Progenitor cell of endocrine pancreas (in vitro differentiated cells): ENCODE measurements around the gene DISP3. TPM values are rescaled to one million over a fixed set of nuclear protein-coding genes. Genes with fewer than 3 reads are reported as not detected.

Source experiments
- DNase-seq: peaks from one replicate; pipeline ENCODE4 v3.0.0; 2021; ENCODE audit warnings: low spot score; ENCODE audit not compliant: unreplicated experiment
- H3K27ac Mint-ChIP-seq: 2 replicates; pipeline ENCODE4 v1.8.0; 2021; ENCODE audit warnings: mild to moderate bottlenecking, moderate library complexity, mixed read lengths
- H3K27me3 Mint-ChIP-seq: 2 replicates; pipeline ENCODE4 v1.8.0; 2021; ENCODE audit warnings: mixed read lengths
- H3K36me3 Mint-ChIP-seq: 2 replicates; pipeline ENCODE4 v1.8.0; 2022; ENCODE audit warnings: mixed read lengths; ENCODE audit not compliant: insufficient read depth
- H3K4me1 Mint-ChIP-seq: 2 replicates; pipeline ENCODE4 v1.8.0; 2021; ENCODE audit warnings: low read depth, mixed read lengths
- H3K4me3 Mint-ChIP-seq: 2 replicates; pipeline ENCODE4 v1.8.0; 2021; ENCODE audit warnings: low read depth, mild to moderate bottlenecking, moderate library complexity, mixed read lengths
- H3K9me3 Mint-ChIP-seq: 2 replicates; pipeline ENCODE4 v1.8.0; 2021; ENCODE audit warnings: low read depth, mixed read lengths
- total RNA-seq: library from RNA; stranded (reverse); gene quantifications from 2 replicates; pipeline ENCODE4 v1.2.1, GENCODE V29; 2021
- TF ChIP-seq, protein P1 (sequence below): fragments of 200-600 bp; sonication (generic); IDR thresholded peaks from one replicate; pipeline ENCODE4 v1.5.0; 2021; ENCODE audit warnings: antibody characterized with exemption, mild to moderate bottlenecking; ENCODE audit not compliant: unreplicated experiment

DISP3 gene
- total RNA-seq, 1 donor from 2014 or later = 5.4 TPM

DNA sequence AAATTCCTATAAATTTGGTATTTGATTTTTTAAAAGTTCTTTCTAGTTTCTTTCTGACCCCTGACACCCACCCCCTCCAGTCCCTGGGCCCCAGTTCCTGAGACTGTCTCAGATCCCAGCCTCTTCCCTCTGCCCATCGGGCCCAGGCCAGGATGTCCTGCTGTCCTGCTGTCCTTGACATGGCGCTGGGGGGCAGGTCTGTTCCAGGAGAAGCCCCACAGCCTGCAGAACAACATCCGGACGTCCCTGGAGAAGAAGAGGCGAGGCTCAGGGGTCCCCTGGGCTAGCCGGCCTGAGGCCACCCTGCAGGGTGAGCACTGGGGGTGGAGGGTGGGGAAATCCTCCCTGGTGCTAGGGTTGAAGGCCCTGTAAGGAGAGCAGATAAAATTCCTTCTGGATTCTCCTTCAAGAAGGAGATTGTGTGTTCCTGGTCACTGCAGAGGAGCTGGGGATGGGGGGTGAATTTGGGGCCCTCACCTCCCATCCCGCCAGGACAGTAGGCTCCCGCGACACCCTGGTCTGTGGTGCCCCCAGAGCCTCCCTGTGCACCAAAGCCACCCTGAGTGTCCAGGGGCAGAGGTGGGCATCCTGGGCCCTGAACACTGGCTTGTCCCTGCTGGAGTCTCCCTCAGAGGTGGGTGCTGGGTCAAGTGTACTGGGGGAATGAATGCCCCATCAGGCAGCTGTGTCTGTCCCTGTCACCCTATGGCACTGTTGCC is 45.0 kb downstream of the DISP3 start:
- Mint-ChIP-seq H3K27me3 (no peaks in the 10 kb centered on the region), H3K9me3 (no peaks in the 10 kb centered on the region), H3K4me1 (no peaks in the 10 kb centered on the region), H3K36me3 (no peaks in the 10 kb centered on the region), H3K4me3 (no peak overlapping the region), H3K27ac (no peak overlapping the region)
- DNase-seq = no peak
- TF ChIP-seq, protein P1, sequence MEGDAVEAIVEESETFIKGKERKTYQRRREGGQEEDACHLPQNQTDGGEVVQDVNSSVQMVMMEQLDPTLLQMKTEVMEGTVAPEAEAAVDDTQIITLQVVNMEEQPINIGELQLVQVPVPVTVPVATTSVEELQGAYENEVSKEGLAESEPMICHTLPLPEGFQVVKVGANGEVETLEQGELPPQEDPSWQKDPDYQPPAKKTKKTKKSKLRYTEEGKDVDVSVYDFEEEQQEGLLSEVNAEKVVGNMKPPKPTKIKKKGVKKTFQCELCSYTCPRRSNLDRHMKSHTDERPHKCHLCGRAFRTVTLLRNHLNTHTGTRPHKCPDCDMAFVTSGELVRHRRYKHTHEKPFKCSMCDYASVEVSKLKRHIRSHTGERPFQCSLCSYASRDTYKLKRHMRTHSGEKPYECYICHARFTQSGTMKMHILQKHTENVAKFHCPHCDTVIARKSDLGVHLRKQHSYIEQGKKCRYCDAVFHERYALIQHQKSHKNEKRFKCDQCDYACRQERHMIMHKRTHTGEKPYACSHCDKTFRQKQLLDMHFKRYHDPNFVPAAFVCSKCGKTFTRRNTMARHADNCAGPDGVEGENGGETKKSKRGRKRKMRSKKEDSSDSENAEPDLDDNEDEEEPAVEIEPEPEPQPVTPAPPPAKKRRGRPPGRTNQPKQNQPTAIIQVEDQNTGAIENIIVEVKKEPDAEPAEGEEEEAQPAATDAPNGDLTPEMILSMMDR = no peak

DNA sequence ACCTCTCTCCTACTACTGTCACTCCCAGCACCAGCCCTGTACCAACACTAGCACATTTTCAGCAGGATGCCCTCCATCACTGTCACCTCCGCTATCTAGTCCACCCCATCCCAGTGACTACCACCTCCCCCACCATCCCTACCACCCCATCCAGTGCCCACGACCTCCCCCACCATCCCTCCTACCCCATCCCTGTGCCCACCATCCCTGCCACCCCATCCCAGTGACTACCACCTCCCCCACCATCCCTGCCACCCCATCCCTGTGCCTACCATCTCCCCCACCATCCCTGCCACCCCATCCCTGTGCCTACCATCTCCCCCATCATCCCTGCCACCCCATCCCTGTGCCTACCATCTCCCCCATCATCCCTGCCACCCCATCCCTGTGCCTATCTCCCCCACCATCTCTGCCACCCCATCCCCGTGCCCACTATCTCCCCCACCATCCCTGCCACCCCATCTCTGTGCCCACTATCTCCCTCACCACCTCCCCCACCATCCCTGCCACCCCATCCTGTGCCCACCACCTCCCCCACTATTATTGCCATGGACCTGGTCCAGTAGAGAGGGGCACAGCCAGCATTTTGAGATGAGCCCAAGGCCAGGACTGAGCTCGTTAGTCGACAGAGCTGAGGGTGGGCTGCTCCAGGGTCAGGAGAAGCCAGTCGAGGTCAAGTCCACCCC is 45.7 kb downstream of the DISP3 start:
- no peak for DNase-seq
- no peaks in the 10 kb centered on the region for H3K27me3 Mint-ChIP-seq
- H3K9me3 Mint-ChIP-seq = no peaks in the 10 kb centered on the region
- H3K4me1 Mint-ChIP-seq = no peaks in the 10 kb centered on the region
- TF ChIP-seq, protein P1 = no peak
- H3K27ac Mint-ChIP-seq = no peak overlapping the region
- H3K4me3 Mint-ChIP-seq = no peak overlapping the region
- H3K36me3 Mint-ChIP-seq = no peaks in the 10 kb centered on the region

DNA sequence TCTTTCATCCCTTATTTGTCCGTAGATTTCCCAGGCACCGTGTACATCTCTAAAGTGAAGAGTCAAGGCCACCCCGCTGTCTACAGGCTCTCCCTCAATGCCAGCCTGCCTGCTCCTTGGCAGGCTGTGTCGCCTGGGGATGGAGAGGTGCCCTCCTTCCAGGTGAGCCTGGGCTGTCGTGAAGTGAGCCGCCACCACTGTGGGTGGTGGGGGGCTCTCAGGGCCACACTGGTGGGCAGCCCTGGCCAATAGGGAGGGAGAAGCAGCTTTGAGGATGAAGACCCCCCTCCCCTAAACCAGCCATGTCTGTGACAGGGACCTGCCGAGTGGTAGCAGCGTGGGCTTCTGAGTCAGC is 46.2 kb downstream of the DISP3 start:
- H3K27me3 Mint-ChIP-seq = no peaks in the 10 kb centered on the region
- H3K36me3 Mint-ChIP-seq = no peaks in the 10 kb centered on the region
- H3K4me1 Mint-ChIP-seq = no peaks in the 10 kb centered on the region
- TF ChIP-seq, protein P1 = no peak
- H3K9me3 Mint-ChIP-seq = no peaks in the 10 kb centered on the region
- H3K4me3 Mint-ChIP-seq = no peak overlapping the region
- no peak overlapping the region for H3K27ac Mint-ChIP-seq
- no peak for DNase-seq

DNA sequence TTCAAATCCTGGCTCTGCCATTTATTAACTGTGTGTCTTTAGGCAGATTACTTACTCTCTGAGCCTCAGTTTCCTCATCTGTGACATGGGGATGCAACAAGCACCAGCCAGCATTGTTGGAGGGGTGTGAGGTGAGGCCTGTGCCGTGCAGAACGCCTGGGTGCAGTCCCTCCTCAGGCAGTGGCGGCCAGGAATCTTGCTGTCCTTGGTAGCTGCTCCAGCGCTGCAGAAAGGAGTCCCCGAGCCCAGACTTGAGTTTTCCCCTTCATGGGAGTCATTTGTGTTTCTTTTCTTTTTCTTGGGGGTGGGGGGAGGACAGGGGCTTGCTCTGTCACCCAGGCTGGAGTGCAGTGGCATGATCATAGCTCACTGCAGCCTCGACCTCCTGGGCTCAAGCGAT is 46.6 kb downstream of the DISP3 start:
- Mint-ChIP-seq H3K27me3 (no peaks in the 10 kb centered on the region), H3K4me3 (no peak overlapping the region), H3K9me3 (no peaks in the 10 kb centered on the region), H3K4me1 (no peaks in the 10 kb centered on the region), H3K27ac (no peak overlapping the region), H3K36me3 (no peaks in the 10 kb centered on the region)
- no peak for DNase-seq
- TF ChIP-seq, protein P1 = no peak

DNA sequence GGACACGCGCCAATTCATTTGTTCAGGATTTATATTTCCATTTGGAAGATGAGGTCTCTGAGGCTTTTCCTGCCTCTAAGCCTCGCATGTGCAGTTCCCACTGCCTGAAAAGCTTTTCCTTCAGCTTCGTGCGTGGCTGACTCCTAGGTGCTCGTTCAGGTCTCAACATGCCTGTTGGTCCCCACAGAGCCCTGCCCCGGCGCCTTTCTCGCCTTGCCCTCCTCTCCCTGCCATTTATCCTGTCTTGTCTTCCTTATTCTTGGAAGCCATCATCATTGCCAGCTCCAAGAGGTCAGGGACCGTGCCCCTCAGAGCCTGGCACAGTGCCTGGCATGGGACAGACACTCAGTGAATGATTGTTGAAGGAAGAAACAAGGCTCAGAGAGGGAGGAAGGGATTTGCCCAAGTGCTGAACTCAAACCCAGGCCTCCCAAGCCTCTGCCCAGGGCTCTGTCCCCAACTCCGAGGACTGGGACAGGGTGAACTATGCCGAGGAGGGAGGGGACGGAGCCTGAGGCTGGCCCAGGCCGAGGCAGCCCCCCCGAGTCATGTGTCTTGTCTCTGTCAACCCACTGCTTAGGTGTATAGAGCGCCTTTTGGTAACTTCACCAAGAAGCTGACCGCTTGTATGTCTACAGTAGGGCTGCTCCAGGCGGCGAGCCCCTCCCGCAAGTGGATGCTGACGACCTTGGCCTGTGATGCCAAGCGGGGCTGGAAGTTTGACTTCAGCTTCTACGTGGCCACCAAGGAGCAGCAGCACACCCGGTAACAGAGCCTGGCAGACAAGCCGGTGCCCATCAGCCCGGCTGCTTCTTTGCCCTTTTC is 47.3 kb downstream of the DISP3 start:
- no peak overlapping the region for H3K27ac Mint-ChIP-seq
- no peak overlapping the region for H3K4me3 Mint-ChIP-seq
- H3K4me1 Mint-ChIP-seq = no peaks in the 10 kb centered on the region
- no peaks in the 10 kb centered on the region for H3K9me3 Mint-ChIP-seq
- DNase-seq = no peak
- no peaks in the 10 kb centered on the region for H3K36me3 Mint-ChIP-seq
- TF ChIP-seq, protein P1 = no peak
- no peaks in the 10 kb centered on the region for H3K27me3 Mint-ChIP-seq
